Osteocyte (in vitro differentiated cells): Measurements from ENCODE around the gene PTBP3. TPM values are rescaled to one million over a fixed set of nuclear protein-coding genes. Genes with fewer than 3 reads are reported as not detected.
A peak's percentile ranks its signal among the peaks of the same experiment; 100 is the strongest.

Source experiments
- DNase-seq: peaks from one replicate; pipeline ENCODE4 v3.0.0; 2021; ENCODE audit warnings: mixed read lengths; ENCODE audit not compliant: unreplicated experiment; ENCODE audit errors: extremely low spot score
- H3K27ac Mint-ChIP-seq: one replicate; pipeline ENCODE4 v1.8.0; 2021; ENCODE audit warnings: mild to moderate bottlenecking, mixed read lengths; ENCODE audit not compliant: unreplicated experiment
- H3K27me3 Mint-ChIP-seq: one replicate; pipeline ENCODE4 v1.8.0; 2021; ENCODE audit warnings: mixed read lengths; ENCODE audit not compliant: unreplicated experiment
- H3K36me3 Mint-ChIP-seq: one replicate; pipeline ENCODE4 v1.8.0; 2021; ENCODE audit warnings: mixed read lengths; ENCODE audit not compliant: unreplicated experiment
- H3K4me1 Mint-ChIP-seq: one replicate; pipeline ENCODE4 v1.8.0; 2021; ENCODE audit warnings: mixed read lengths; ENCODE audit not compliant: unreplicated experiment
- H3K4me3 Mint-ChIP-seq: one replicate; pipeline ENCODE4 v1.8.0; 2021; ENCODE audit warnings: mild to moderate bottlenecking, moderate library complexity, mixed read lengths; ENCODE audit not compliant: unreplicated experiment
- H3K9me3 Mint-ChIP-seq: one replicate; pipeline ENCODE4 v1.8.0; 2021; ENCODE audit warnings: mixed read lengths; ENCODE audit not compliant: unreplicated experiment
- CTCF ChIP-seq: fragments of 200-600 bp; sonication (generic); IDR thresholded peaks from 2 replicates; pipeline ENCODE4 v1.5.0; 2021; ENCODE audit warnings: antibody characterized with exemption, mild to moderate bottlenecking, moderate library complexity
- total RNA-seq: library from RNA; stranded (reverse); gene quantifications from 2 replicates; pipeline ENCODE4 v1.2.1, GENCODE V29; 2021

PTBP3 gene
- total RNA-seq, 1 donor from 2014 or later, result 47.6 TPM

GRCh38 chr9:112173489-112174221 lies 159.8 kb downstream of the PTBP3 start:
- Mint-ChIP-seq H3K4me1 (peaks cover 26% of the 10 kb centered on the region), H3K4me3 (peak overlapping the region; percentile 76), H3K27me3 (no peaks in the 10 kb centered on the region), H3K9me3 (no peaks in the 10 kb centered on the region), H3K36me3 (no peaks in the 10 kb centered on the region), H3K27ac (peak overlapping the region; percentile 80)
- TF ChIP-seq CTCF, result no peak
- no peak for DNase-seq

GRCh38 chr9:112170968-112171367 lies 162.5 kb downstream of the PTBP3 start:
- TF ChIP-seq CTCF, result no peak
- H3K4me1 Mint-ChIP-seq, result peaks cover 40% of the 10 kb centered on the region
- H3K9me3 Mint-ChIP-seq, result no peaks in the 10 kb centered on the region
- no peak overlapping the region for H3K4me3 Mint-ChIP-seq
- no peaks in the 10 kb centered on the region for H3K27me3 Mint-ChIP-seq
- no peak overlapping the region for H3K27ac Mint-ChIP-seq
- DNase-seq, result no peak
- no peaks in the 10 kb centered on the region for H3K36me3 Mint-ChIP-seq

- no peak for TF ChIP-seq CTCF
- Mint-ChIP-seq H3K27ac (no peak overlapping the region), H3K4me3 (no peak overlapping the region), H3K36me3 (no peaks in the 10 kb centered on the region), H3K9me3 (no peaks in the 10 kb centered on the region), H3K27me3 (no peaks in the 10 kb centered on the region), H3K4me1 (peaks cover 41% of the 10 kb centered on the region)
- DNase-seq, result no peak
These were observed 163.2 kb downstream of the PTBP3 start for GRCh38 chr9:112170235-112170634.

- peaks cover 39% of the 10 kb centered on the region for H3K4me1 Mint-ChIP-seq
- H3K27me3 Mint-ChIP-seq, result no peaks in the 10 kb centered on the region
These were observed 164.1 kb downstream of the PTBP3 start for GRCh38 chr9:112169368-112169767.

More at GRCh38 chr9:112169368-112169767, 164.1 kb downstream of the PTBP3 start:
- H3K27ac Mint-ChIP-seq, result peak overlapping the region; percentile 68
- DNase-seq, result no peak
- H3K9me3 Mint-ChIP-seq, result no peaks in the 10 kb centered on the region
- TF ChIP-seq CTCF, result no peak
- no peaks in the 10 kb centered on the region for H3K36me3 Mint-ChIP-seq
- H3K4me3 Mint-ChIP-seq, result no peak overlapping the region
